GM18517 (cell line): ENCODE results near the gene LGR6.

ENCODE experiments used
- ATAC-seq: cut with Tn5 transposase; IDR thresholded peaks from one replicate; pipeline ENCODE4 v1.9.1; 2021; ENCODE audit warnings: mild to moderate bottlenecking, moderate library complexity; ENCODE audit not compliant: unreplicated experiment

The LGR6 gene

DNA sequence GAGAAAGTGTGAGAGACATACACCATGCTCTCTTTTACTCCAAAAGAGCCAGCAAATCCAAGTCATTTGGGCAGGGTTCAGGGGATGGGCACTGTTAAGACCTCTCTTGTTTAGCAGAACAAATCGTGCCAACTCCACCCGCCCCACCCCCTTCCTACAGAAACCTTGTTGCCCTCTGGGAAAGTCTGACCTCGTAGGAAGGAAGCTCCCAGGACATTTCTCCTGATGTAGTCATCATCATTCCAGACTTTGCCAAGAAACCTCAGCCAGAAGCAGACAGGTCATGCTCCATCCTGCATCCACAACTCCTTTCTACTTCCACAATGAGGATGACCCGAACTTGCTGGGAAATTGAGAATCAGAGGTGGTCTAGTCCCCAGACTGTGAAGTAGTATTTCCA is 90.4 kb downstream of the LGR6 start:
- no peak for ATAC-seq

DNA sequence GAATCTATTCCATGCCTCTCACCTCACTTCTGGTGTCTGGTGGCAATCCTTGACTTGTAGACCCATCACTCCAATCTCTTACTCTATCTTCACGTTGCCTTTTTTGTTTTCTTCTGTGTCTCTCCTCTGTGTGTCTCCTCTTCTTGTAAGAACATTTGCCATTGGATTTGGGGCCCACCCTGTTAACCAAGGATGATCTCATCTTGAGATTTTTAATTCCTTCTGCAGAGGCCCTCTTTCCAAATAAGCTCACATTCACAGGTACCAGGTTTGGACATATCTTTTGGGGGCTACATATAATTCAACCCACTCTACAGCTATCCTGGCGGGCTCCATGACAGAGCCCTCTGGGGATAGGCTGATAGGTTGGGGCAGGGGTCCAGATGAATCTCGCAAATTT is 92.3 kb downstream of the LGR6 start:
- ATAC-seq, result no peak

DNA sequence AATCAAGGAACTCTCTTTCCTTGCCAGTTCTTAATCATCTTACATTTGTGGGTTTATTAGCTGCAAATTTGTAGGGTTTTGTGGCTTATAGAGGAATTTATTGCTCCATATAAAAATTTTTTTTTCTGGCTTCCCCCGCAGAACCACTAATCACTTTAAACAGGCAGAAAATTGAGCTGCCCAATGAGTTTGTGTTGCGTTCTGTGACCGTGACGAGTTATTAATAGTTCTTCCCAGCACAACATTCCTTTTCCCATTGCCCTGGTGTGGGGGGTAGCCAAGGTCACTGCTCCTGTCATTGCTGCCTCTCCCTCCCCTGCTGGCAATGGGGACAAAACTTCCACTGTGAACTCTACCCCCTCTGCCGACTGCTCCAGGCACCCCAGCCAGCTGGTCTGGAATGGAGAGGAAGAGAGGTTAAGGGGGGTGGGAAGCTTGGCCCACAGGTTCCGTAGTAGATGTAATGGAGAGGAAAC is 93.1 kb downstream of the LGR6 start:
- ATAC-seq, result no peak

DNA sequence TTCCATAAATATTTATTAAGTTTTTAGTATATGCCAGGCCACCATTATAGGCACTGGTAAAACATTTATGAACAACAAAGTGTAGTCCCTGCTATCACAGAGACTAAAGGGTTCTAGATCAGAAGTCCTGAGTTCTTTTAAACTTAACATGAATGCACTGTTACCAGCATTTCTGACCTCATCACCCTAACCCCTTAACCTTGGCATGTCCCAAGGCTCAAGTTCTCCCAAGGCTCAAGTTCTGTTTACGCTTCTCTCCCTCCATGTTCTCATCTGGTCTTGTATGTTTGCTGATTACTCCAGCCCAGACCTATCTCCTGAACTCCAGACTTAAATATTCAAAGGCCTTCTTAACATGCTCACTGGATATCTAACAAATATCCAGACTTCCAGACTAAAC is 93.6 kb downstream of the LGR6 start:
- no peak for ATAC-seq

DNA sequence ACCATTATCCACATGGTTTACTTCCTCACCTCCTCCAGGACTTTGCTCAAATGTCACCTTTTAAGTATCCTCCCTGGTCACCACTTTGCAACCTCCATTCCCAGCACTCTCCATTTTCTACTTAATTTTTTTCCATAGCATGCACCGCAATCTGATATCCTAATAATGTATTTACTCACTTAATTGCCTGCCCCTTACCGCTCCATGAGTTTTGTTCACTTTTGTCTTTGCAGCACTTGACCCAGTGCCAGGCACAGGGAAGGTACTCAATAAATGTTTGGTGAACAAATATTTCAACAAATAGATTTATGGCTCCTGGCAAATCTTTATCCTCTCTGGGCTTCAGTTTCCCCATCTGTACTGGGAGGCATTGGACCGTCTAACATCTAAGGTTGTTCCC is 94.6 kb downstream of the LGR6 start:
- no peak for ATAC-seq

DNA sequence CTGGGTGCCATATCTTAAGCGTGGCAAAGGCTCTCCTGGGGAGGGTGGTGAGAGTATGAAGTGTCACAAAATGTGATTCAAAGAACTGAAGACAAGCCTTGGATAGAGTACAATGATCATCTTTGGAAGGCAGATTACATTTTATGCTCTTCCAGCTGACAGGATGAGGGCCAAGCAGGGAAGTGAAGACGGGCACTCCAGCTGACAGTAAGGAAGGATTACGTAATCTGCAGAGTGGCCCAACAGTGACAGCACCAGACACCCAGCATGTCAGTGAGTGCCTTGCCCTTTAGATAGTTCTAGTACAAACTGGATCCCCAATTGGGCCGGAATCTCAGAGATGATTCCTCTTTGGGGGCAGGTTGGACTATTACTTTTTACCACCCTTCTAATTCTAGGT is 95.4 kb downstream of the LGR6 start:
- ATAC-seq, result no peak

DNA sequence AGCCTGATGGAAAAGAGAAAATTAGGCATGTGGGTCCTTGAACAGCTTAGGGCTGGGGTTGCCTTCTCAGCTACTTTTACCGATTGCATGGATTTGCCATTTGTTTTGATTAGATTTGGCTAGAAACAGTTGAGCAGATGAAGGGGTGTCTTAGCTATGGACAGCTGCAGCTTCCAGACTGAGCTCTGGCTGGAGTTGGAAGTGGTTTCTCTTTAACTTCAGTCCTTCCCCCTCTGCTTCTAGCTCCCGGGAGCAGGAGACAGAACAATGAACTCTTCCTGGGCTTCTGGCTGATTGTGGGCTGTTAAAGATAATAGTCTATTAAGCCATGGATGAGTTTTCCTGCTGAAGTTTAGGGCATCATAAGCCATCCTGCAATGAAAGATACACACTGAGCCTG is 97.4 kb downstream of the LGR6 start:
- no peak for ATAC-seq

DNA sequence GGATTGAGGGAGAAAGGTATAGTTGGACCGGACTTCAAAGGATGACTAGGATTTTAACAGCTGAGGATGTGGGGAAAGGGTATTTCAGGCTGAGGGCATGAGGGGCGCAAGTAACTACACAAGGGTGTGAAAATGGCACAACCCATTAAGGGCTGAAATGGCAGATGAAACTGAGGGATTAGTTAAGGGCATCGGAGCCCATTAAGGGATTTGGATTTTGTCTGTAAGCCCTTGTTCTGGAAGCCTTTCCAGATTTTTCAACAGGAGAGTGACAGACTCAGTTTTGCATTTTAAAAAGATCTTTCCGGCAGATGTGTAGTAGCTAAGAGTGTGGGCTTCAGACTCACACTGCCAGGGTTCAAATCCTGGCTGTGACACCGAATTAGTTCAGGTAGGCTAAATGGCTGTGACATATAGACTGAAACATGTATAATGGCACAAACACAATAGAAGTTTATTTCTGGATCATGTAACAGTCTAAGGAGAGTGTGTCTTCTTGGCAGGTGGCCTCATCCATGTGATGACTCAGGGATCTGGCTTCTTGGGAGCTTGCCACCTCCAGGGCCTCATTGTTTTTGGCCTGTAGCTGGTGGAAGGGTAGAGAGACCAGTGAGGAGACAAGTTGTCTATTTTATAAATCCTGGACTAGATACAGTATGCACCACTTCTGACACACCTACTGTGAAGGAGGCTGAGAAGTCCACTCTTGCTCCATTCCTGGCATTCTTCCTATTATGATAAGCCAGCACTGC is 98.5 kb downstream of the LGR6 start:
- ATAC-seq, result no peak

DNA sequence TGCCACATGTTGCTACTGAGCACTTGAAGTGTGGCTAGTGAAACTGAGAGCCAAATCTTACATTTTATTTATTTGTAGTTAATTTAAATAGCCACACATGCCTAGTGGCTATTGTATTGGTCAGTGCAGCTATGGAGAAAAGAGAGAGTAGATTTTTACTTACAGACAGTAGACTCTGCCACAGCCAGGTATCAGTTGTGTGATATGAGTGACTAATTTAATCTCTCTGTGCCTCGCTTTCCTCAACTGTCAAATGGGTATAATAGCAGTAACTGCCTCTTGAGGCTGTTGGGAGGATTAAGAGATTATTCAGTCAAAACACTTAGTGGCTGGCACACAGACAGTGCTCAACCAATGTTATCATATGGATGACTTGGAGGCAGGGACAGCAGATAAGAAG is 99.2 kb downstream of the LGR6 start:
- ATAC-seq, result no peak

DNA sequence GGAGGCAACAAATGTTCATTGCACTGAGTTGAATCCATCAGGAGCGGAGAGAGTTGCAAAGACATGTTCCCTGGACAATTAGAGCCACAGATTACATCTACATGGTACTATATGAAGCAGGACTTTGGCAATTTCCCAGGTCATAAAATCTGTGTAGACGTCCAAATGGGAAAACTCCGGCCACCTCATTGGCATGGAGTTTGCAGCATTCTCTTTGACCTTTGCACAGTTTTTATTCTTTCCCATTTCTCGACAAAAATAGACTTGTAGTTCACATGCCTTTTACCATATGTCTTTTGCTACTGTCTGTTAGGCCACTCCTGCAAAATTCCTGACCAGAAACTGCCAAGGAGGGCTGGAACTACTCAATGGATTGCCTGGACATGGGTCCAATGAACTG is 100.0 kb downstream of the LGR6 start:
- no peak for ATAC-seq

DNA sequence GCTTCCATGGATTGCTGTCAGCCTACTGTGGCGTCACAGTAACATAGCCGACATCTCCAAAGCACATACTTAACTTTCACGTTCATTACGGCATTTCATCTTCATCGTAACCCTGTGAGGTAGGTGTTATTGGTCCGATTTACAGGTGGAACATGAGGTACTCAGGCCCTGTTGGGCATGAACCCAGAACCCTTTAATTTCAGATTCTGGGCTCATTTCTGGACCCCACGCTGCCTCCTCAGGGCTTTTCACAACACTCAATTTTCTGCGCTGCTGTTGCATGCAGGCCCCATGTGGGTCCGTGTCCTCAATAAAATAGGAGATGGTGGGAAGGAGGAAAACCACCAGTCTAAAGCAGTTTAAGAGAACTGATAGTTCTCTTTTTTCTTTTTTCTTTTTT is 108.6 kb downstream of the LGR6 start:
- ATAC-seq, result no peak

DNA sequence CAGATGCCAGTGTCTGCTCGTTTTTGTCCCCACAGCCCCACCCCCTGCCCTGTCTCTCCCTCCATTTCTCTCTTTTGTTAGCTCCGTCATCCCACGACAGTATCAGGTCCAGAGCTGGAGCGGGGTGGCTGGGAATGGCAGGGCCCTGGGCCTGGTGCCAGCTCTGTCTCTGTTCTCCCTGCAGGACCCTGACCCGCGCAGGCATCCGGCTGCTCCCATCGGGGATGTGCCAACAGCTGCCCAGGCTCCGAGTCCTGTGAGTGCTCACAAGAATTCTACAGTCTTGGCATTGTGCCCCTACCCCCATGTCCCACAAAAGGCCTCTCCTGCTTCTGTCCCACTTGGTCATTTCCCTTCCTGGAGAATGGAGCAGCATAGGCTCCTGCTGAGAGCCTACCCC is 110.8 kb downstream of the LGR6 start:
- no peak for ATAC-seq

DNA sequence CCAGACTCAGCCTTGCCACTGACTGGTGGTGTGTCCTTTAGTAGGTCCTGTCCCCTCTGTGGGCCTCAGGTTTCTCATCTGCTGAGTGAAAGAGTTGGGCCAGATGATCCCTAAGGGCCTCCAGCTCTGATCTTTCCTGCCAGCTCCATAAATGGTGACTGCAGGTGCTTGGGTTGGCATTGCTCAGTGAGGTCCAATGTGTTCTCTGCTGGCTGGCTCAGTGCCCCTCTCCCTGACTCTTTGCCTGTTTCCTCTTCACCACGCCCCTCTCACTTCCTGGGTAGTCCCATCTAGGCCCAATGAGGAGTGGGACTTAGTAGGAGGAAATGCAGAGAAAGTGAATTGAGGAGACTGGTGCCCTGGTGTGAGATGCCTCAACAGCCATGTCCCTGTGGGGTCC is 111.6 kb downstream of the LGR6 start:
- ATAC-seq, result no peak

DNA sequence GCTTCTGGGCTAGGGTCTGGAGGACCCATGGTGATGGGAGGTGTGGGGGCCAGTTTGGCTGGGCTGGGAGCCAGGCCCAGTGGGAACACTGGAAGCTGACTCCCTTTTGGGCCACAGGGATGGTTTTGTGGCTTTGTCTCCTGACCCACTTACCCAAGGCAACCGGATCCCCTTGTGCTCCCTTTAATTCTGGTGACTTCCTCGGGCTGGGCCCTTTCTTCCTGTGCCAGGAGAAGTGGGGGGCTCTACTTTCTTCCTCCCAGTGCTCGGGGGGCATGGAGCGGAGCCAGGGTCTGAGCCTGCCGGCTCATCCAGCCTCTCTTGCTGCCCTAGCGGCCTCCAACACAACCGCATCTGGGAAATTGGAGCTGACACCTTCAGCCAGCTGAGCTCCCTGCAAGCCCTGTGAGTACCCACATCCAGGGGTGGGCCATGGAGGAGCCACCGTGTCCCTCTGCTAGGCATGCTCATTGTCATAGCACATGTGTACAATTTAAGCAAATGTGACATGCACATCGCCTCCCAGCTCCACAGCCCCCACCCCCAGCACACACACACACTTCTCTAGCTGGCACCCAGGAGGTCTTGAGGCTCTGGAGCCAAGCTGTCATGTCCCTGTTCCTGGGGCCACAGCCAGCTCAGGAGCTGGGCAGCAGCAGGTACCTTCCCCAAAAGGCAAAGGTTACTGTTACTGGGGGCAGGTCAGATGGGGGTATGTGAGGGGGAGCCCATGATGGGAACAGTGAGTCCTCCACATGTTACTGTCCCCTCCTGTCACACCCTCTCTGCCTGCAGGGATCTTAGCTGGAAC is 113.1 kb downstream of the LGR6 start:
- ATAC-seq, result no peak

DNA sequence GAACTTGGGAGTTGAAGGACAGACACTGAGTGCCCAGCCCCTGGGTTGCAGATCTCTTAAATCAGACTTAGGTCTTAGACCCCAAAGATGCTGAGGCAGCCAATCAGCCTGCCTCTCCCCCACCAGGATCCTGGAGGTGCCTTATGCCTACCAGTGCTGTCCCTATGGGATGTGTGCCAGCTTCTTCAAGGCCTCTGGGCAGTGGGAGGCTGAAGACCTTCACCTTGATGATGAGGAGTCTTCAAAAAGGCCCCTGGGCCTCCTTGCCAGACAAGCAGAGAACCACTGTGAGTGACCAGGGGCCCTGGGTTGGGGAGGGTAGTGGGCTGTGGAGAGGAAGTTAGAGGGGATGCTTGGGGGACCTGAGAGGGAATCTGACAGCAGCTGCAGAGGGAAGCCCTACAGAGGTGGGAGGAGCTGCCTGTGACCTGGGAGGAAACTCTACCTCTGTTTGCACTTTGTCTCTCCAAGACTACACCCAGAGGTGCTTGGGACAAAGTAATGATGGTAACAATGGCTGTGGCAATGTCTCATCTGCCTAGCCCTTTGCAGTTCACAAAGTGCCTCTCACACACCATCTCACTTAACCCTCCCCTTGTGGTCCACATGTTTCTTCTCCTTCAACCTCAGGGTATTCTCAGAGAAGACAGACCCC is 116.6 kb downstream of the LGR6 start:
- ATAC-seq, result no peak

DNA sequence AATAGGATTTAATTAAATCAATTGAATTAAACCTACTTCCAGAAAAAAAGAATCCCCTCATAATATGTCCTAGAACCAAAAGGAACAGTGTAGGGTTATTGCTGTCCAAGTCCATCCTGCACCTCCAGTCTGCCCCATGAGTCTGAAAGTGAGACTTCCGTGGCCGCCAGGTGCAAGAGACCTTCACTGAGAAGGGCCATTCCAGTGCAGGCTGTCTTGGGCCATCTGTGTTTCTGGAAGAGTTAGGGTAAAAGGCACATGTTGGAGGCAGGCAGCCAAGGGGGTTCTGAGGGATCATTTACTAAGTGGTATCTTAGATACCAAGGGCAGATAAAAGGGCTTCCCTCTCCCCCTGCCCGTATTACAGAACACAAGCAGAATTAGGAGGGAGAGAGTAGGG is 117.1 kb downstream of the LGR6 start:
- no peak for ATAC-seq

DNA sequence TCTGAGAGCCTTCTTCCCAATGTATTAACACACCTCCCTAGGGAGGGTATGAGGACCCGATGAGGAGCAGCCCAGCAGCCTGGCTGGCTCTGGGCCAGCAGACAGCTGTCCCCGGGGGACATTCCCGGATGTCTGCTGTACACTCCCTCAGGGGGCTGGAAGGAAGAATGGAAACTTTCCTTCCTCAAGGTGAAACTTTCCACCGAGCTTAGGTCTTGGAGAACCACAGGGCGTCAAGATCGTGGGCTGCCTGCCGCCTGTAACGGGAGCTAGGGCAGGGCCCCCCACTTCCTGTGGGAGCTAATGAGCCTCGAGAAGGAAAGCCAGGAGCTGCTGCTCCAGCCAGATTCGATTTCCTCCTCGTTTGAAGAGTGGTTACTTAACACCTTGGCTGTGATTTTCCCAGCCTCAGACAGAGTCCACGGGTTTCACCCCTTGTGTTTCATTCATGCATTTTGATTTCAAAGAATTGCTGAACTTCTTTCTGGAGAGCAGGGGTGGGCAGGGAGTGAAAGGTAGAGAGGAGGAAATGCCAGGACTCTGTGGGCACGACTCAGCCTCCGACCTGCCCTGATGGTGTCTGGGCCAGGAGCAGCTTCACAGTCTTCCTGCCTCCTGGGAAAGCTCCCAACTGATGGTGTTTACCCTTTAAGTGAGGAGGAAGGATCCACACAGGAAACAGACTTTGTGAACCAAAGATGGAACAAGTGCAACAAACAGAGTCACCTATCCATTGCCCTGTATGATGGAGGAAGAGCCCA is 118.5 kb downstream of the LGR6 start:
- no peak for ATAC-seq

DNA sequence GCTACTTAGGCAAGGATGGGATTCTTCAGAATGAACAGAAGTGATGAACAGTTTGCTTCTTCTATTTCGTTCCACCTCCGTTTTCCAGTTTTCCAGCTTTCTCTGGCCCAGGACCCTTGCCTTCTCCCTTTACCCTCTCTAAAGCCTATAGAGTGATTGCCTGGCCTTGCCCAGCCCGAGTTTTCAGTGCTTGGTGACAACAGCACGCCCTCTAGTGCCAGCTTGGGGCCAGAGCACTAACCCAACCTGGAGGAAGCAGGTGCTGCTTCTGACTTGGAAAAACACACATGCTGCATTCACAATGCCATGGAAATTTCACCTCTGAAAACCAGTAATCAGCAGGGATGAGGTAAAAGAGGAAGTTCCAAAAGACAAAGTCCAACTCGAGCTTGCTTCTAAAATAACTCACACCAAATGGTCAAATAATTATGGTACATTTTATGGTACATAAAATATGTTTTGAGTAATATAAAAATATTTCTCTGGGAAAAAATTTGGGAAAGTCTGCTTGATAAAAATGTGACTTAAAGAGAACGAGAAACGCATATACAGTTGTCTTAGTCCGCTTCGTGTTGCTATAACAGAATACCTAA is 122.1 kb downstream of the LGR6 start:
- ATAC-seq, result no peak

DNA sequence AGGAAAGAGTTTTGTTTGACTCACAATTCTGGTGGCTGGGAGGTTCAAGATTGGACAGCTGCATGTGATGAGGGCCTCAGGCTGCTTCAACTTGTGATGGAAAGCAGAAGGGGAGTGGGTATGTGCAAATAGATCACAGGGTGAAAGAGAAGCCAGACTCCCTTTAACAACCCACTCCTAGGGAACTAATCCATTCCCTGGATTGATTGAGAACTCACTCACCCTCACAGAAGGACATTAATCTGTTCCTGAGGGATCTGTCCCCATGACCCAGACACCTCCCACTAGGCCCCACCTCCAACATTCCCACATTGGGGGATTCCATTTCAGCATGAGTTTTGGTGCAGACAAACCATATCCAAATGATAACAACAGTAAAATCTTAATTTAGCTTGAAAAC is 122.6 kb downstream of the LGR6 start:
- ATAC-seq, result no peak

DNA sequence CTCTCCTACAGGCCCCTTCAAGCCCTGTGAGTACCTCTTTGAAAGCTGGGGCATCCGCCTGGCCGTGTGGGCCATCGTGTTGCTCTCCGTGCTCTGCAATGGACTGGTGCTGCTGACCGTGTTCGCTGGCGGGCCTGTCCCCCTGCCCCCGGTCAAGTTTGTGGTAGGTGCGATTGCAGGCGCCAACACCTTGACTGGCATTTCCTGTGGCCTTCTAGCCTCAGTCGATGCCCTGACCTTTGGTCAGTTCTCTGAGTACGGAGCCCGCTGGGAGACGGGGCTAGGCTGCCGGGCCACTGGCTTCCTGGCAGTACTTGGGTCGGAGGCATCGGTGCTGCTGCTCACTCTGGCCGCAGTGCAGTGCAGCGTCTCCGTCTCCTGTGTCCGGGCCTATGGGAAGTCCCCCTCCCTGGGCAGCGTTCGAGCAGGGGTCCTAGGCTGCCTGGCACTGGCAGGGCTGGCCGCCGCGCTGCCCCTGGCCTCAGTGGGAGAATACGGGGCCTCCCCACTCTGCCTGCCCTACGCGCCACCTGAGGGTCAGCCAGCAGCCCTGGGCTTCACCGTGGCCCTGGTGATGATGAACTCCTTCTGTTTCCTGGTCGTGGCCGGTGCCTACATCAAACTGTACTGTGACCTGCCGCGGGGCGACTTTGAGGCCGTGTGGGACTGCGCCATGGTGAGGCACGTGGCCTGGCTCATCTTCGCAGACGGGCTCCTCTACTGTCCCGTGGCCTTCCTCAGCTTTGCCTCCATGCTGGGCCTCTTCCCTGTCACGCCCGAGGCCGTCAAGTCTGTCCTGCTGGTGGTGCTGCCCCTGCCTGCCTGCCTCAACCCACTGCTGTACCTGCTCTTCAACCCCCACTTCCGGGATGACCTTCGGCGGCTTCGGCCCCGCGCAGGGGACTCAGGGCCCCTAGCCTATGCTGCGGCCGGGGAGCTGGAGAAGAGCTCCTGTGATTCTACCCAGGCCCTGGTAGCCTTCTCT is 124.6 kb downstream of the LGR6 start:
- ATAC-seq, result no peak
